GM20431 (cell line): ENCODE data around the gene THSD4.

Experiments used
- in situ Hi-C: fragments of 300-500 bp; cut with MseI, MboI; formaldehyde crosslinking; loops from one replicate; pipeline ENCODE4 v1.15.0; 2020; ENCODE audit warnings: low sequenced_read_pairs; ENCODE audit not compliant: unreplicated experiment

The THSD4 gene

GRCh38 chr15:71786673-71787072, 671.4 kb downstream of the THSD4 start:
- in situ Hi-C loops, result loop anchor here (10.0 kb wide), 1 partner anchor 368 kb away; no protein-coding TSS in a partner anchor

GRCh38 chr15:71788646-71789579, 673.6 kb downstream of the THSD4 start:
- in situ Hi-C loops, result loop anchor here (10.0 kb wide), 1 partner anchor 366 kb away; no protein-coding TSS in a partner anchor

GRCh38 chr15:71789616-71790015, 674.3 kb downstream of the THSD4 start:
- in situ Hi-C loops, result loop anchor here (10.0 kb wide), 1 partner anchor 365 kb away; no protein-coding TSS in a partner anchor

GRCh38 chr15:71790081-71790480, 674.8 kb downstream of the THSD4 start:
- in situ Hi-C loops, result no loop called here

- in situ Hi-C loops, result no loop called here
Measured at GRCh38 chr15:71791975-71792374, 676.7 kb downstream of the THSD4 start.

GRCh38 chr15:71792521-71792920, 677.2 kb downstream of the THSD4 start:
- in situ Hi-C loops, result no loop called here

- in situ Hi-C loops, result no loop called here
Measured at GRCh38 chr15:71798641-71799040, 683.4 kb downstream of the THSD4 start.

- in situ Hi-C loops, result no loop called here
Measured at GRCh38 chr15:71800190-71800589, 684.9 kb downstream of the THSD4 start.

GRCh38 chr15:71800835-71801745, 685.8 kb downstream of the THSD4 start:
- in situ Hi-C loops, result no loop called here

GRCh38 chr15:71801935-71802655, 686.8 kb downstream of the THSD4 start:
- in situ Hi-C loops, result no loop called here

- in situ Hi-C loops, result no loop called here
Measured at GRCh38 chr15:71802770-71803169, 687.5 kb downstream of the THSD4 start.

- in situ Hi-C loops, result no loop called here
Measured at GRCh38 chr15:71804226-71804625, 689.0 kb downstream of the THSD4 start.

GRCh38 chr15:71804695-71805470, 689.6 kb downstream of the THSD4 start:
- in situ Hi-C loops, result no loop called here

GRCh38 chr15:71806452-71806931, 691.2 kb downstream of the THSD4 start:
- in situ Hi-C loops, result no loop called here

- in situ Hi-C loops, result no loop called here
Measured at GRCh38 chr15:71807125-71807629, 691.9 kb downstream of the THSD4 start.

GRCh38 chr15:71807691-71808091, 692.4 kb downstream of the THSD4 start:
- in situ Hi-C loops, result no loop called here

- in situ Hi-C loops, result no loop called here
Measured at GRCh38 chr15:71808311-71809020, 693.2 kb downstream of the THSD4 start.

GRCh38 chr15:71809346-71809745, 694.1 kb downstream of the THSD4 start:
- in situ Hi-C loops, result no loop called here
